ENCODE results near the gene PCED1B.

GRCh38 chr12:47067771-47068431 is 11.5 kb upstream of the PCED1B start:
- no peak for TF ChIP-seq POLR2A (IDR thresholded peaks at IDR 0.05)
- TF ChIP-seq, protein P1, sequence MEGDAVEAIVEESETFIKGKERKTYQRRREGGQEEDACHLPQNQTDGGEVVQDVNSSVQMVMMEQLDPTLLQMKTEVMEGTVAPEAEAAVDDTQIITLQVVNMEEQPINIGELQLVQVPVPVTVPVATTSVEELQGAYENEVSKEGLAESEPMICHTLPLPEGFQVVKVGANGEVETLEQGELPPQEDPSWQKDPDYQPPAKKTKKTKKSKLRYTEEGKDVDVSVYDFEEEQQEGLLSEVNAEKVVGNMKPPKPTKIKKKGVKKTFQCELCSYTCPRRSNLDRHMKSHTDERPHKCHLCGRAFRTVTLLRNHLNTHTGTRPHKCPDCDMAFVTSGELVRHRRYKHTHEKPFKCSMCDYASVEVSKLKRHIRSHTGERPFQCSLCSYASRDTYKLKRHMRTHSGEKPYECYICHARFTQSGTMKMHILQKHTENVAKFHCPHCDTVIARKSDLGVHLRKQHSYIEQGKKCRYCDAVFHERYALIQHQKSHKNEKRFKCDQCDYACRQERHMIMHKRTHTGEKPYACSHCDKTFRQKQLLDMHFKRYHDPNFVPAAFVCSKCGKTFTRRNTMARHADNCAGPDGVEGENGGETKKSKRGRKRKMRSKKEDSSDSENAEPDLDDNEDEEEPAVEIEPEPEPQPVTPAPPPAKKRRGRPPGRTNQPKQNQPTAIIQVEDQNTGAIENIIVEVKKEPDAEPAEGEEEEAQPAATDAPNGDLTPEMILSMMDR (IDR thresholded peaks at IDR 0.05) = no peak
